Measurements from ENCODE around the gene SDC1. TPM values are rescaled to one million over a fixed set of nuclear protein-coding genes. Genes with fewer than 3 reads are reported as not detected.

SDC1 gene
- total and polyA plus RNA-seq, 4 donors = 0.66 to 5.4 (median 1.4) TPM

GRCh38 chr2:20231598-20232026, 6.7 kb upstream of the SDC1 start:
- Histone ChIP-seq H3K4me3 (ENCODE audit: low read length in 2 of 2) (no peak overlapping the region), H3K27me3 (ENCODE audit: control insufficient read depth in 1 of 2, insufficient read depth in 2 of 2, low read length in 1 of 2) (no peaks in the 10 kb centered on the region), H3K9me3 (ENCODE audit: control insufficient read depth, low read length) (no peaks in the 10 kb centered on the region), H3K4me1 (ENCODE audit: control insufficient read depth in 1 of 2, insufficient read depth in 2 of 2, low read length in 2 of 2) (no peaks in the 10 kb centered on the region), H3K27ac (ENCODE audit: low read depth in 1 of 2, low read length in 2 of 2) (no peak overlapping the region), H3K36me3 (ENCODE audit: control insufficient read depth in 1 of 2, insufficient read depth in 2 of 2, low read length in 1 of 2) (no peaks in the 10 kb centered on the region)
- no peak for ATAC-seq (ENCODE audit: low FRiP score)
- DNase-seq = peak in 1 of 2 donors; percentile 51
- 85 to 86% methylated on average over 6 of the region's 6 CpGs for WGBS, 2 donors
- intact Hi-C loops (cut with DNase I) = no loop called here

GRCh38 chr2:20231159-20231558, 6.2 kb upstream of the SDC1 start:
- intact Hi-C loops (cut with DNase I) = no loop called here
- ATAC-seq (ENCODE audit: low FRiP score) (no peak), DNase-seq (peak in 1 of 2 donors; percentile 66)
- Histone ChIP-seq H3K27me3 (ENCODE audit: control insufficient read depth in 1 of 2, insufficient read depth in 2 of 2, low read length in 1 of 2) (no peaks in the 10 kb centered on the region), H3K4me3 (ENCODE audit: low read length in 2 of 2) (no peak overlapping the region), H3K36me3 (ENCODE audit: control insufficient read depth in 1 of 2, insufficient read depth in 2 of 2, low read length in 1 of 2) (no peaks in the 10 kb centered on the region), H3K9me3 (ENCODE audit: control insufficient read depth, low read length) (no peaks in the 10 kb centered on the region), H3K27ac (ENCODE audit: low read depth in 1 of 2, low read length in 2 of 2) (no peak overlapping the region), H3K4me1 (ENCODE audit: control insufficient read depth in 1 of 2, insufficient read depth in 2 of 2, low read length in 2 of 2) (no peaks in the 10 kb centered on the region)
- WGBS, 2 donors = 93% methylated on average over 6 of the region's 6 CpGs

DNA sequence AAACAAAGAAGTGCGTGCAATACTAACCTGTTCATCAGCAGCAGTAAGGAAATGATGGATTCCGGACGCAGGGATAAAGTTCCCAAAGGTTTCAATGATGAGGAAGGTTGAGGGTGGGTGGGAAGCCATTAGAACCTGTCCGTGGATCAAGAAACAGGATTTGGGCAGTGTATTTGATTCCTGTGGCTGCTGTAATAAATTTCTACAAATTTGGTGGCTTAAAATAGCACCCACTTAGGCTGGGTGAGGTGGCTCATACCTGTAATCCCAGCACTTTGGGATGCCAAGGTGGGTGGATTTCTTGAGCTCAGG, 5.1 kb upstream of the SDC1 start:
- no peak overlapping the region for H3K4me3 ChIP-seq (ENCODE audit: low read length in 2 of 2)
- no peak overlapping the region for H3K27ac ChIP-seq (ENCODE audit: low read depth in 1 of 2, low read length in 2 of 2)
- ATAC-seq (ENCODE audit: low FRiP score) (no peak), DNase-seq (no peak)
- H3K27me3 ChIP-seq (ENCODE audit: control insufficient read depth in 1 of 2, insufficient read depth in 2 of 2, low read length in 1 of 2) = no peaks in the 10 kb centered on the region
- intact Hi-C loops (cut with DNase I) = no loop called here
- 86 to 95% methylated on average over 4 of the region's 4 CpGs for WGBS, 2 donors
- H3K4me1 ChIP-seq (ENCODE audit: control insufficient read depth in 1 of 2, insufficient read depth in 2 of 2, low read length in 2 of 2) = no peaks in the 10 kb centered on the region
- H3K9me3 ChIP-seq (ENCODE audit: control insufficient read depth, low read length) = no peaks in the 10 kb centered on the region
- H3K36me3 ChIP-seq (ENCODE audit: control insufficient read depth in 1 of 2, insufficient read depth in 2 of 2, low read length in 1 of 2) = no peaks in the 10 kb centered on the region

- intact Hi-C loops (cut with DNase I) = no loop called here
Measured at GRCh38 chr2:20229322-20230113, 4.6 kb upstream of the SDC1 start.

GRCh38 chr2:20227894-20228505, 3.1 kb upstream of the SDC1 start:
- DNase-seq (no peak), ATAC-seq (ENCODE audit: low FRiP score) (no peak)
- no peaks in the 10 kb centered on the region for H3K4me1 ChIP-seq (ENCODE audit: control insufficient read depth in 1 of 2, insufficient read depth in 2 of 2, low read length in 2 of 2)
- H3K4me3 ChIP-seq (ENCODE audit: low read length in 2 of 2) = no peak overlapping the region
- intact Hi-C loops (cut with DNase I) = no loop called here
- H3K27me3 ChIP-seq (ENCODE audit: control insufficient read depth in 1 of 2, insufficient read depth in 2 of 2, low read length in 1 of 2) = no peaks in the 10 kb centered on the region
- no peaks in the 10 kb centered on the region for H3K9me3 ChIP-seq (ENCODE audit: control insufficient read depth, low read length)
- 92 to 96% methylated on average over 10 of the region's 10 CpGs for WGBS, 2 donors
- no peak overlapping the region for H3K27ac ChIP-seq (ENCODE audit: low read depth in 1 of 2, low read length in 2 of 2)
- no peaks in the 10 kb centered on the region for H3K36me3 ChIP-seq (ENCODE audit: control insufficient read depth in 1 of 2, insufficient read depth in 2 of 2, low read length in 1 of 2)

More at GRCh38 chr2:20229322-20230113, 4.6 kb upstream of the SDC1 start:
- DNase-seq (no peak), ATAC-seq (ENCODE audit: low FRiP score) (no peak)
- no peaks in the 10 kb centered on the region for H3K4me1 ChIP-seq (ENCODE audit: control insufficient read depth in 1 of 2, insufficient read depth in 2 of 2, low read length in 2 of 2)
- 88 to 89% methylated on average over 8 of the region's 8 CpGs for WGBS, 2 donors
- H3K36me3 ChIP-seq (ENCODE audit: control insufficient read depth in 1 of 2, insufficient read depth in 2 of 2, low read length in 1 of 2) = no peaks in the 10 kb centered on the region
- no peak overlapping the region for H3K27ac ChIP-seq (ENCODE audit: low read depth in 1 of 2, low read length in 2 of 2)
- no peaks in the 10 kb centered on the region for H3K9me3 ChIP-seq (ENCODE audit: control insufficient read depth, low read length)
- no peaks in the 10 kb centered on the region for H3K27me3 ChIP-seq (ENCODE audit: control insufficient read depth in 1 of 2, insufficient read depth in 2 of 2, low read length in 1 of 2)
- no peak overlapping the region for H3K4me3 ChIP-seq (ENCODE audit: low read length in 2 of 2)

GRCh38 chr2:20226152-20226545, 1.2 kb upstream of the SDC1 start:
- Histone ChIP-seq H3K27ac (ENCODE audit: low read depth in 1 of 2, low read length in 2 of 2) (no peak overlapping the region), H3K9me3 (ENCODE audit: control insufficient read depth, low read length) (no peaks in the 10 kb centered on the region), H3K4me1 (ENCODE audit: control insufficient read depth in 1 of 2, insufficient read depth in 2 of 2, low read length in 2 of 2) (no peaks in the 10 kb centered on the region), H3K27me3 (ENCODE audit: control insufficient read depth in 1 of 2, insufficient read depth in 2 of 2, low read length in 1 of 2) (no peaks in the 10 kb centered on the region), H3K36me3 (ENCODE audit: control insufficient read depth in 1 of 2, insufficient read depth in 2 of 2, low read length in 1 of 2) (no peaks in the 10 kb centered on the region), H3K4me3 (ENCODE audit: low read length in 2 of 2) (no peak overlapping the region)
- 90 to 92% methylated on average over 14 of the region's 14 CpGs for WGBS, 2 donors
- DNase-seq (peak in 1 of 2 donors; percentile 48), ATAC-seq (ENCODE audit: low FRiP score) (no peak)
- intact Hi-C loops (cut with DNase I) = no loop called here

- peak in 1 of 2 donors; percentile 79 for DNase-seq
- 11 to 13% methylated on average over 65 to 66 of the region's 66 CpGs for WGBS, 2 donors
- no peaks in the 10 kb centered on the region for H3K27me3 ChIP-seq (ENCODE audit: control insufficient read depth in 1 of 2, insufficient read depth in 2 of 2, low read length in 1 of 2)
- peak; percentile 72 for ATAC-seq (ENCODE audit: low FRiP score)
- no peaks in the 10 kb centered on the region for H3K4me1 ChIP-seq (ENCODE audit: control insufficient read depth in 1 of 2, insufficient read depth in 2 of 2, low read length in 2 of 2)
- H3K27ac ChIP-seq (ENCODE audit: low read depth in 1 of 2, low read length in 2 of 2) = no peak overlapping the region
- intact Hi-C loops (cut with DNase I) = no loop called here
- H3K4me3 ChIP-seq (ENCODE audit: low read length in 2 of 2) = peak overlapping the region; percentile 51 to 59
- no peaks in the 10 kb centered on the region for H3K9me3 ChIP-seq (ENCODE audit: control insufficient read depth, low read length)
- no peaks in the 10 kb centered on the region for H3K36me3 ChIP-seq (ENCODE audit: control insufficient read depth in 1 of 2, insufficient read depth in 2 of 2, low read length in 1 of 2)
Measured at GRCh38 chr2:20225294-20226151, 593 bp upstream of the SDC1 start.

GRCh38 chr2:20224164-20224715, 690 bp downstream of the SDC1 start:
- H3K27me3 ChIP-seq (ENCODE audit: control insufficient read depth in 1 of 2, insufficient read depth in 2 of 2, low read length in 1 of 2) = no peaks in the 10 kb centered on the region
- DNase-seq (no peak), ATAC-seq (ENCODE audit: low FRiP score) (no peak)
- peak overlapping the region; percentile 51 to 59 for H3K4me3 ChIP-seq (ENCODE audit: low read length in 2 of 2)
- H3K4me1 ChIP-seq (ENCODE audit: control insufficient read depth in 1 of 2, insufficient read depth in 2 of 2, low read length in 2 of 2) = no peaks in the 10 kb centered on the region
- 1% methylated on average over 46 to 70 of the region's 70 CpGs for WGBS, 2 donors
- no peaks in the 10 kb centered on the region for H3K9me3 ChIP-seq (ENCODE audit: control insufficient read depth, low read length)
- H3K36me3 ChIP-seq (ENCODE audit: control insufficient read depth in 1 of 2, insufficient read depth in 2 of 2, low read length in 1 of 2) = no peaks in the 10 kb centered on the region
- H3K27ac ChIP-seq (ENCODE audit: low read depth in 1 of 2, low read length in 2 of 2) = no peak overlapping the region
- intact Hi-C loops (cut with DNase I) = loop anchor here (5.0 kb wide), 1 partner anchor 87 kb away; no protein-coding TSS in a partner anchor

Data from aorta (tissue), 5 donors.